Measurements from ENCODE around the gene EIF5A2.
A peak's percentile ranks its signal among the peaks of the same experiment; 100 is the strongest.

Gene EIF5A2

DNA sequence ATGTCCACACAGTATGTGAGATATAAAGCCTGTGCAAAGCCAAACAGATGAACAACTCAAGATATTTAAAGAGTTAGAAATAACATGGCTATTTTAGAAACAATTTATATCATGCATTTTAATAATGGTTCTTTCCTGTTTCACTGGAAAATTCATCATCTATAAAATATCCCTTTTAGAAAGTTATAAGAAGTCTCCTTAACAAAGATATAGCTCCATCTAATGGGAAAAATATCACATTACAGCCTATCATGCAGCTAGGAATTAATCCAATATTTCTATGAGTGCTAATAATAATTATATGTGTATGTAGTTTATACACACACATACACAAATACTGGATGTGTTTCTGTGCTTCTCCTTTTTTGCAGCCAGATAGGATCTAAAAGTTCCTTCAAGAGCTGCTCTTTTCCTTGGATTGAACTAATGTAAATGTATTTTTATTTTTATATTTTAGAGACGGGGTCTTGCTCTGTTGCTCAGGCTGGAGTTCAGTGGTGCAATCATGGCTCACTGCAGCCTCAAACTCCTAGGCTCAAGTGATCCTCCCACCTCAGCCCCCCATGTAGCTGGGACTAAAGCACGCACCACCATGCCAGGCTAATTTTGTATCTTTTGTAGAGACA is 60.0 kb downstream of the EIF5A2 start:
- peak; percentile 55 for DNase-seq (ENCODE audit: low read depth)
- TF ChIP-seq, protein P1, sequence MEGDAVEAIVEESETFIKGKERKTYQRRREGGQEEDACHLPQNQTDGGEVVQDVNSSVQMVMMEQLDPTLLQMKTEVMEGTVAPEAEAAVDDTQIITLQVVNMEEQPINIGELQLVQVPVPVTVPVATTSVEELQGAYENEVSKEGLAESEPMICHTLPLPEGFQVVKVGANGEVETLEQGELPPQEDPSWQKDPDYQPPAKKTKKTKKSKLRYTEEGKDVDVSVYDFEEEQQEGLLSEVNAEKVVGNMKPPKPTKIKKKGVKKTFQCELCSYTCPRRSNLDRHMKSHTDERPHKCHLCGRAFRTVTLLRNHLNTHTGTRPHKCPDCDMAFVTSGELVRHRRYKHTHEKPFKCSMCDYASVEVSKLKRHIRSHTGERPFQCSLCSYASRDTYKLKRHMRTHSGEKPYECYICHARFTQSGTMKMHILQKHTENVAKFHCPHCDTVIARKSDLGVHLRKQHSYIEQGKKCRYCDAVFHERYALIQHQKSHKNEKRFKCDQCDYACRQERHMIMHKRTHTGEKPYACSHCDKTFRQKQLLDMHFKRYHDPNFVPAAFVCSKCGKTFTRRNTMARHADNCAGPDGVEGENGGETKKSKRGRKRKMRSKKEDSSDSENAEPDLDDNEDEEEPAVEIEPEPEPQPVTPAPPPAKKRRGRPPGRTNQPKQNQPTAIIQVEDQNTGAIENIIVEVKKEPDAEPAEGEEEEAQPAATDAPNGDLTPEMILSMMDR (IDR thresholded peaks at IDR 0.05; ENCODE audit: low read length, missing control alignments) = peak; percentile 47
- no peak overlapping the region for H3K4me3 ChIP-seq (replicated peaks; ENCODE audit: low read depth, low read length)

DNA sequence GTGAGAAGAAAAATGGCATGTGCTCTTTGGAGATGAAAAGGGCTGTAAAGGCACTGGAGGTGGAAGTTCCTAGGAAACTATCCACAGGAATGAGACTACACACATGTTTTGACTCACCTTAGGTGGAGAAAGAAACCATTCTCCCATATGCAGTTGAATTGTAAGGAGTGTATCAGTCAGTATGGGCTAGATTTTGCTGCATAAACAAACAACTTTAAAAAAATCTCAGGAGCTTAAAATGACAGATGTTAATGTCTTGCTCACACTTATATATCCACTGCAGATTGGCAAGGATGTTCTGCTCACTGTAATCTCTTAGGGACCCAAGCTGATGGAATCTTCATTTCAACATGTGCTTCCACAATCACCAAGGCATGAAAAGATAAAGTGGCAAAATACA is 64.1 kb downstream of the EIF5A2 start:
- H3K4me3 ChIP-seq (replicated peaks; ENCODE audit: low read depth, low read length) = no peak overlapping the region
- TF ChIP-seq, protein P1 (IDR thresholded peaks at IDR 0.05; ENCODE audit: low read length, missing control alignments) = no peak
- no peak for DNase-seq (ENCODE audit: low read depth)

DNA sequence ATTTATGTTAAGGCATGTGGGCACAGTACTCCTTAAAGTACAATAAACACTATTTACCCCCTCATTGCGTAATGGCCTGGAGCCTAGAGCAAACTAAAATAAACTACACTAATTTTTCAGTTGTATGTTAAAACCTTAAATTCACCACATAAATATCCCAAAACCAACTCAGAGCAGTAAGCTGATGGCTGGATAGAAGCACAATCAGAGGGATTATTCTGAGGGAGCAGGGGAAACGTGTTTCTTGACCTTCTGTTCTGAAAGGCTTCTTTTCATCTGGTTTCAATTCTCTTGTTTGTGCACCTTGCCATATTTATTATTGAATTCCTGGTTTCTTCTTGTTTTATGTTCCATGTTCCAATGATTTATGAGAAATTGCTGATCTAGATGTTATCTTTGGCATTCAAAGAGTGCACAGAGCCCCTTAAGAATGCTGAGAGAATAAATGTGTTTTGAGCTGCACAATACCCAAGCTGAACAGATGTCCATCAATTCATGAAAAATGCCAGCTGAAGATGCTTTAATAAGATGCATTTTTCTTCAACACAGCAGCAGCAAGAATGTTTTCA is 68.1 kb downstream of the EIF5A2 start:
- DNase-seq (ENCODE audit: low read depth) = no peak
- no peak overlapping the region for H3K4me3 ChIP-seq (replicated peaks; ENCODE audit: low read depth, low read length)
- TF ChIP-seq, protein P1 (IDR thresholded peaks at IDR 0.05; ENCODE audit: low read length, missing control alignments) = no peak

DNA sequence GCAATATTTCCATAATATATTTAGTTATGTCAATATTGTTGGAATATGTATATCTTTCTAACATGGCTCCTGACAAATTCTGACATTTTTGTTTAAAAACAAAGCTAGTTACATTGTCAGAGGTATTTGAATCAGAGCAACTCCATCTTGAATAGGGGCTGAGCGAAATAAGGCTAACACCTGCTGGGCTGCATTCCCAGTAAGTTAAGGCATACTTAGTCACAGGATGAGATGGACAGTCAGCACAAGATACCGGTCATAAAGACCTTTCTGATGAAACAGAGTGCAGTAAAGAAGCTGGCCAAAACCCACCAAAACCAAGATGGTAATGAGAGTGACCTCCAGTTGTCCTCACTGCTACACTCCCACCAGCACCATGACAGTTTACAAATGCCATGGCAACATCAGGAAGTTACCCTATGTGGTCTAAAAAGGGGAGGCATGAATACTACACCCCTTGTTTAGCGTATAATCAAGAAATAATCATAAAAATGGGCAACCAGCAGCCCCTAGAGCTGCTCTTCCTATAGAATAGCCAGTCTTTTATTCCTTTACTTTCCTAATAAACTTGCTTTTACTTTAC is 68.8 kb downstream of the EIF5A2 start:
- H3K4me3 ChIP-seq (replicated peaks; ENCODE audit: low read depth, low read length) = no peak overlapping the region
- TF ChIP-seq, protein P1 (IDR thresholded peaks at IDR 0.05; ENCODE audit: low read length, missing control alignments) = no peak
- no peak for DNase-seq (ENCODE audit: low read depth)
